ENCODE results near the gene SORL1-AS1.

SORL1-AS1 gene

DNA sequence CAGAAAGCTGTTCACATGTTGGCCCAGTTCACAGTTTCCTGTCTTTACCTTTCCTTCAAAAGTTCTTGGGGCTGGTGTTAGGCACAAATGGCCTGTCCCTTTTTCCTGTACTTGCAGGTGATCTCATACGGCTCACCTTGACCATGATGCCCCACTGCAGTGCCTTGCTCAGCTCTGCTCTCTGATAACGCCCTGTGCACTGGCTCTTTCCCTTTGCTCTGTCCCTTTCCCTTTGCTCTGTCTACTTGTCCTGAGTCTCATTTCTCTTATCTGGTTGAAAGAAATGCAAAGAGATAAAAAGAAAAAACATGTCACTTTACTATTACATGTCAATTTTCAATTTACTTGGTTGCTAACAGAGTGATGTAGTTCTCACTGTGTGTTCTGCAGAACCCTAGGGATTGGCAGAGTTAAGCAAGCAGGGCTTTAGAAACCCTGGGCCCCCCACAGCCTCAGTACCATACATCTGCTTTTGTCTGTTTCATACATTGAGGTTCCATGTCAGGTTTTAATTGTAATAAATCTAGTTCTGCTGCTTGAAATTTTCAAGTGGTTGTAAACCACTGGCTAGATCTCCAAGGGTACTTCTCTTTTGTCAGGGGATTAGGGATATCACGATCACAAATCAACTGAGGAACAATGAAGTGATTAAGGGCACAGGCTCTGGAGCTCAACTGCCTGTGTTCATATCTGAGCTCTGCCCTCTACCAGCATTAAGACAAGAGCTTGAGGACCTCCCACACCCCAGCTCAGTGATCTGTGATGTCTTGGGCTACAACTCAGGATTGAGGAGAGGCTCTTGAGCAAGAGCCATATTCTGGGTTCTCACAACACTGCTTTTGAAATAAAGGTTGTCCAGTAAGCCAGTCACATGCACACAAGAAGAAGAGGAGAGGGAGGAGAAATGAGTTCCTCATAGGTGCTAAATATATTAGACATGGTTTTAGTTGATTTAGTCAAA, 16.9 kb downstream of the SORL1-AS1 start:
- Histone ChIP-seq H3K36me3 (ENCODE audit: insufficient read depth, insufficient read length, low read length) (no peaks in the 10 kb centered on the region), H3K27me3 (ENCODE audit: insufficient read depth, insufficient read length) (no peaks in the 10 kb centered on the region), H3K9ac (ENCODE audit: insufficient read length, low read depth) (no peak overlapping the region), H3K4me1 (ENCODE audit: insufficient read depth, insufficient read length) (no peaks in the 10 kb centered on the region), H3K9me3 (ENCODE audit: insufficient read depth, low read length) (no peaks in the 10 kb centered on the region), H3K4me3 (ENCODE audit: insufficient read length, low read depth) (no peak overlapping the region)
- no peak for TF ChIP-seq SUZ12 (IDR thresholded peaks at IDR 0.05; ENCODE audit: extremely low read depth, insufficient read depth, insufficient read length)
- TF ChIP-seq ZNF274 (IDR thresholded peaks at IDR 0.05; ENCODE audit: low read depth, low read length): no peak
- TF ChIP-seq YY1 (IDR thresholded peaks at IDR 0.05; ENCODE audit: insufficient read depth, insufficient read length): no peak
- no peak for DNase-seq (ENCODE audit: low read depth, low spot score)

DNA sequence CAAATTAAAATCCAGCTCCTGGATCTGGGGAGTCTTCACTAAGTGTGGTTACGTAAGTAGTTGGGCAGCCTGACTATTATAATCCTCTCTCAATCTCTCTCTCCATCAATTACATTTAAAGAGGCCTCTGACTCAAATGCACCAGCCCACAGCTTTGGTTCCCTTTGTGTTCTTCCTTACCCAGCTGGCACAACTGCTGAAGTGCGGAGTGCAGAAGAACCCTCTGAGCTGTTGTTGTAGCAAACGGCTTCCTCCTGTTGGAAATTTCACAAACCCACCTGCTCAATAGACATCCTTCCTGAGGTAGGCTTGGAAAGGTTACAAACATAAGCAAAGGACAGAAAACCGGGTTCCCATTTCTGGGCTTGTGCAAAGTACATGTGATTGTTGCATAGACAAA, 17.6 kb downstream of the SORL1-AS1 start:
- Histone ChIP-seq H3K9ac (ENCODE audit: insufficient read length, low read depth) (no peak overlapping the region), H3K4me3 (ENCODE audit: insufficient read length, low read depth) (no peak overlapping the region), H3K4me1 (ENCODE audit: insufficient read depth, insufficient read length) (no peaks in the 10 kb centered on the region), H3K36me3 (ENCODE audit: insufficient read depth, insufficient read length, low read length) (no peaks in the 10 kb centered on the region), H3K27me3 (ENCODE audit: insufficient read depth, insufficient read length) (no peaks in the 10 kb centered on the region), H3K9me3 (ENCODE audit: insufficient read depth, low read length) (no peaks in the 10 kb centered on the region)
- DNase-seq (ENCODE audit: low read depth, low spot score): no peak
- no peak for TF ChIP-seq ZNF274 (IDR thresholded peaks at IDR 0.05; ENCODE audit: low read depth, low read length)
- TF ChIP-seq SUZ12 (IDR thresholded peaks at IDR 0.05; ENCODE audit: extremely low read depth, insufficient read depth, insufficient read length): no peak
- no peak for TF ChIP-seq YY1 (IDR thresholded peaks at IDR 0.05; ENCODE audit: insufficient read depth, insufficient read length)

DNA sequence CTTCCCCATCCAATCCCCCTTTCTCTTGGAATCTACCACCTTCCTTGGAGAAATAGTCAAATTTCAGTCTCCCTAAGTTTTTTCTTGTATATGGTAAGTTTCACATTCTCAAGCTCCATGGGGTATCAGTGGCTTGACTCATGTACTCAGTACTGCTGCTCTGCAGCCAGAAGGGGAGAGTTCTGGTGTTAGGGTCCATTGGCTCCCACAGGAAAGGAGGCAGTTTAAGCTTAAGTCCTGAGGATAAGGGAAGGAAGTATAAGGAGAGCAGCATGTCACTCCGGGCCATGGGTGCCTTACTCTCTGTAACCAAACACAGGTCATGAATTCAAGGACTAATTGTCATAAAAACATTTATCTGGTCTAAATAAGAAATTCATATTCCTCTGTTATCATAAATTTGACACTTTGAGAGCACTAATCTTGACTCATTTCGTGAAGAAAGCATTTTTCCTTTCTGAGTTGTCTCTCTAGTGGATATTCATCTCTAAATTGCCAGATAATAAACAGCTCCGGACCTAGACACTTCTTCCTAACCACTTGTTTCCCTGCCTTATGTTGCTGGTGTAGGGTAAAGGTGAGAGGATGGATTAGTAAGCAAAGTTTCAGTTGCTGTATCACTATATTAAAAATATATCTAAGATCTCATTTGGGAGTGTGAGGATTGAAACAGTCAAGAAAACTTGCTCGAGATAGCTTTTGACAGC, 20.8 kb downstream of the SORL1-AS1 start:
- TF ChIP-seq SUZ12 (IDR thresholded peaks at IDR 0.05; ENCODE audit: extremely low read depth, insufficient read depth, insufficient read length): no peak
- no peak for TF ChIP-seq YY1 (IDR thresholded peaks at IDR 0.05; ENCODE audit: insufficient read depth, insufficient read length)
- TF ChIP-seq ZNF274 (IDR thresholded peaks at IDR 0.05; ENCODE audit: low read depth, low read length): no peak
- no peak for DNase-seq (ENCODE audit: low read depth, low spot score)
- Histone ChIP-seq H3K9me3 (ENCODE audit: insufficient read depth, low read length) (no peaks in the 10 kb centered on the region), H3K27me3 (ENCODE audit: insufficient read depth, insufficient read length) (peaks cover 16% of the 10 kb centered on the region), H3K4me3 (ENCODE audit: insufficient read length, low read depth) (no peak overlapping the region), H3K9ac (ENCODE audit: insufficient read length, low read depth) (no peak overlapping the region), H3K4me1 (ENCODE audit: insufficient read depth, insufficient read length) (no peaks in the 10 kb centered on the region), H3K36me3 (ENCODE audit: insufficient read depth, insufficient read length, low read length) (no peaks in the 10 kb centered on the region)

DNA sequence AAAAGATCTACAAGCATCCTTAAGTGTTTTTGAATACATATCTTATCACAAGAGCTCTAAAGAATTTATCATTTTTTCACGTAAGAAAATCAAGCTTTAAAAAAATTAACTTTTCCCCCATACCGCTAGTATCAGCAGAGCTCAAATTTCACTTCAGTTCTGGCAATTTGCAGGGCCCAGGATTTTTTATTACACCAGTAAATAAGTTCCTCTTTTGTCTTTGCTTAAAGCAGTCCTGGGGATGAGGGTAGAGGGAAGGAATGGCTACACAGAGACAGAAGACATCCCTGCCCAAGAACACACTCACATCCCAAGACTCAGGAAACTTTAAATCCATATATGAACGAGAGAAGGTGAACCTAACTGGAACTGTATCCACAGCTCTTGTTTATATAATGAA, 23.2 kb downstream of the SORL1-AS1 start:
- Histone ChIP-seq H3K27me3 (ENCODE audit: insufficient read depth, insufficient read length) (peaks cover 18% of the 10 kb centered on the region), H3K9ac (ENCODE audit: insufficient read length, low read depth) (no peak overlapping the region), H3K9me3 (ENCODE audit: insufficient read depth, low read length) (no peaks in the 10 kb centered on the region), H3K4me3 (ENCODE audit: insufficient read length, low read depth) (no peak overlapping the region), H3K4me1 (ENCODE audit: insufficient read depth, insufficient read length) (peaks cover 3% of the 10 kb centered on the region), H3K36me3 (ENCODE audit: insufficient read depth, insufficient read length, low read length) (no peaks in the 10 kb centered on the region)
- no peak for DNase-seq (ENCODE audit: low read depth, low spot score)
- TF ChIP-seq ZNF274 (IDR thresholded peaks at IDR 0.05; ENCODE audit: low read depth, low read length): no peak
- no peak for TF ChIP-seq SUZ12 (IDR thresholded peaks at IDR 0.05; ENCODE audit: extremely low read depth, insufficient read depth, insufficient read length)
- TF ChIP-seq YY1 (IDR thresholded peaks at IDR 0.05; ENCODE audit: insufficient read depth, insufficient read length): no peak

DNA sequence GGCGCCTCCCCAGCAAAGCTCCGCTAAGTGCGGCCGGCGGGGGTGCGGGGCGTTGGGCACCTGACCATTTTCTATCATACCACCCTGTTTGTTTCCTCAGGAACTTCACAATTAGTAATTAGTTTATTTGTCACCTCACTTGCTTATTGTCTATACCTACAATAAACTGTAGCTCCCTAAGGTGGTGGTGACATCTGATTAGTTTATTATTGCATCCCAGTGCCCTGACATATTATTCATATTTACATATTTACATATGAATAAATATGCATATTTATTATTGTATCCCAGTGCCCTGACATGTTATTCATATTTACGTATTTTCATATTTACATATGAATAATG, 25.4 kb downstream of the SORL1-AS1 start:
- Histone ChIP-seq H3K27me3 (ENCODE audit: insufficient read depth, insufficient read length) (peaks cover 18% of the 10 kb centered on the region), H3K4me1 (ENCODE audit: insufficient read depth, insufficient read length) (peaks cover 3% of the 10 kb centered on the region), H3K4me3 (ENCODE audit: insufficient read length, low read depth) (peak overlapping the region; percentile 21), H3K36me3 (ENCODE audit: insufficient read depth, insufficient read length, low read length) (no peaks in the 10 kb centered on the region), H3K9ac (ENCODE audit: insufficient read length, low read depth) (no peak overlapping the region), H3K9me3 (ENCODE audit: insufficient read depth, low read length) (no peaks in the 10 kb centered on the region)
- no peak for TF ChIP-seq SUZ12 (IDR thresholded peaks at IDR 0.05; ENCODE audit: extremely low read depth, insufficient read depth, insufficient read length)
- no peak for TF ChIP-seq YY1 (IDR thresholded peaks at IDR 0.05; ENCODE audit: insufficient read depth, insufficient read length)
- TF ChIP-seq ZNF274 (IDR thresholded peaks at IDR 0.05; ENCODE audit: low read depth, low read length): no peak
- no peak for DNase-seq (ENCODE audit: low read depth, low spot score)

DNA sequence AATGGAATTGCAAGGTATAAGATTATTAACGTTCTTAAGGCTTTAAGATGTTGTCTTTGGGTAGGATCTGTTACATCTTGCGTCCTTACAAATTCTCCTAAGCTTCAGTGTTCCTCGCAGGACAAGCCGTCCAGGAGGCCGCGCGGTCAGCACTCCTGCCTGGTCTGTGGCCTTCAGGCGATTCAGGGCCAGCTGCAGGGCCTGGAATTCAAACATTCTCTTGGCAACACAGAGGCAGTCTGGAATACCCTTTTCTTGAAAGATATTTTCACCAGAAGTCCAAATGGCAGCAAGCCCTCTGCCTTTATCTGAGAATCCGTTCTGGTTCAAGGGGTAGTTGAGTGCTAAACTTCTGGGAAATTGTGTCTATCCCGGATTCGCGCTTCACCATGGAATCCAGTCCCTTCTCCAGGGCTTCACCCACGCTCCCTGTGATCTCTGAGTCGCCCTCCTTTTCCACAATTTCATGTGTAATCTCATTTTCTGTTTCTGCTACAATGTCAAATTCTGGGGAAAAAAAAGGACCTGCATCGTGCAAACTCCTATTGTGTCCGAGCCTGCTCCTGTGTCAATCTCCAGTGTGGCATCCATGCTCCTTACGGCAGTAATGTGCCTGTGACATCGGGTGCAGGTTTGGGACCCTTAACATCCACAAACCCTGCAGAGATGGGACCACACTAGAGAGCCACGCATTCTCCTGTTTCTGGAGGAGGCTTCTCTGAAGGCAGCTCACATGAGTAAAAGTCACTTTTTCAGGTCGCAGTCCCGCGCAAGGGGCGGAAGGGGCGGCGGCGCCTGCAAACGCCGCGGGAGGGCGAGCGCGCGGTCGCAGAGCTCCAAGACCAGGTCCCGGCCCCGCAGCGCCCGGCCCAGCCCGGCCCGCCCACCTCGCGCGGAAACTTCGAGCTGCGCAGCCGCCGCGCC, 26.0 kb downstream of the SORL1-AS1 start:
- peak overlapping the region; percentile 21 for H3K4me3 ChIP-seq (ENCODE audit: insufficient read length, low read depth)
- H3K27me3 ChIP-seq (ENCODE audit: insufficient read depth, insufficient read length): peaks cover 18% of the 10 kb centered on the region
- peaks cover 3% of the 10 kb centered on the region for H3K4me1 ChIP-seq (ENCODE audit: insufficient read depth, insufficient read length)
- DNase-seq (ENCODE audit: low read depth, low spot score): peak; percentile 11
- TF ChIP-seq SUZ12 (IDR thresholded peaks at IDR 0.05; ENCODE audit: extremely low read depth, insufficient read depth, insufficient read length) (no peak), ZNF274 (IDR thresholded peaks at IDR 0.05; ENCODE audit: low read depth, low read length) (no peak), YY1 (IDR thresholded peaks at IDR 0.05; ENCODE audit: insufficient read depth, insufficient read length) (no peak)
- H3K36me3 ChIP-seq (ENCODE audit: insufficient read depth, insufficient read length, low read length): no peaks in the 10 kb centered on the region
- H3K9ac ChIP-seq (ENCODE audit: insufficient read length, low read depth): peak overlapping the region; percentile 73
- no peaks in the 10 kb centered on the region for H3K9me3 ChIP-seq (ENCODE audit: insufficient read depth, low read length)

Data from NT2/D1 (cell line).